ENCODE measurements around the gene FKRP.

FKRP gene

GRCh38 chr19:46782355-46783019 is 36.6 kb downstream of the FKRP start:
- no peak overlapping the region for H3K27ac ChIP-seq (ENCODE audit: low read depth, low read length)
- H3K4me1 ChIP-seq (ENCODE audit: insufficient read depth, low read length), result peaks cover 3% of the 10 kb centered on the region
- peaks cover 74% of the 10 kb centered on the region for H3K36me3 ChIP-seq (ENCODE audit: insufficient read depth, low read length)
- no peaks in the 10 kb centered on the region for H3K27me3 ChIP-seq (ENCODE audit: insufficient read depth, low read length)
- no peak overlapping the region for H3K9ac ChIP-seq (ENCODE audit: low read depth, low read length)
- WGBS, result 97% methylated on average over 7 of the region's 7 CpGs
- no peak overlapping the region for H3K4me3 ChIP-seq (ENCODE audit: low read length)
- H3K9me3 ChIP-seq (ENCODE audit: insufficient read depth, low read depth, low read length), result no peaks in the 10 kb centered on the region

GRCh38 chr19:46783670-46784069 is 37.8 kb downstream of the FKRP start:
- Histone ChIP-seq H3K27ac (ENCODE audit: low read depth, low read length) (peak overlapping the region; percentile 97; the same call in 1 of the 2 replicates), H3K36me3 (ENCODE audit: insufficient read depth, low read length) (peaks cover 63% of the 10 kb centered on the region), H3K4me3 (ENCODE audit: low read length) (peak overlapping the region; percentile 100; the same call in 1 of the 2 replicates), H3K27me3 (ENCODE audit: insufficient read depth, low read length) (no peaks in the 10 kb centered on the region), H3K9me3 (ENCODE audit: insufficient read depth, low read depth, low read length) (no peaks in the 10 kb centered on the region), H3K4me1 (ENCODE audit: insufficient read depth, low read length) (peaks cover 3% of the 10 kb centered on the region), H3K9ac (ENCODE audit: low read depth, low read length) (peak overlapping the region; percentile 96)
- WGBS, result 93% methylated on average over 2 of the region's 2 CpGs

GRCh38 chr19:46784262-46785053 is 38.6 kb downstream of the FKRP start:
- Histone ChIP-seq H3K36me3 (ENCODE audit: insufficient read depth, low read length) (peaks cover 56% of the 10 kb centered on the region), H3K9me3 (ENCODE audit: insufficient read depth, low read depth, low read length) (no peaks in the 10 kb centered on the region), H3K27me3 (ENCODE audit: insufficient read depth, low read length) (peaks cover 3% of the 10 kb centered on the region; the same call in 1 of the 2 replicates), H3K4me1 (ENCODE audit: insufficient read depth, low read length) (peaks cover 3% of the 10 kb centered on the region), H3K27ac (ENCODE audit: low read depth, low read length) (peak overlapping the region; percentile 97), H3K9ac (ENCODE audit: low read depth, low read length) (peak overlapping the region; percentile 96), H3K4me3 (ENCODE audit: low read length) (peak overlapping the region; percentile 100)
- 48% methylated on average over 17 of the region's 17 CpGs for WGBS

GRCh38 chr19:46785054-46785979 is 39.5 kb downstream of the FKRP start:
- Histone ChIP-seq H3K9ac (ENCODE audit: low read depth, low read length) (peak overlapping the region; percentile 96), H3K27ac (ENCODE audit: low read depth, low read length) (peak overlapping the region; percentile 97), H3K36me3 (ENCODE audit: insufficient read depth, low read length) (peaks cover 49% of the 10 kb centered on the region), H3K27me3 (ENCODE audit: insufficient read depth, low read length) (peaks cover 3% of the 10 kb centered on the region; the same call in 1 of the 2 replicates), H3K4me3 (ENCODE audit: low read length) (peak overlapping the region; percentile 100), H3K4me1 (ENCODE audit: insufficient read depth, low read length) (peaks cover 3% of the 10 kb centered on the region), H3K9me3 (ENCODE audit: insufficient read depth, low read depth, low read length) (no peaks in the 10 kb centered on the region)
- WGBS, result 76% methylated on average over 19 of the region's 19 CpGs

GRCh38 chr19:46785980-46786235 is 40.1 kb downstream of the FKRP start:
- 61% methylated on average over 4 of the region's 4 CpGs for WGBS
- Histone ChIP-seq H3K27ac (ENCODE audit: low read depth, low read length) (peak overlapping the region; percentile 92; the same call in 1 of the 2 replicates), H3K9me3 (ENCODE audit: insufficient read depth, low read depth, low read length) (no peaks in the 10 kb centered on the region), H3K9ac (ENCODE audit: low read depth, low read length) (peak overlapping the region; percentile 96), H3K4me3 (ENCODE audit: low read length) (peak overlapping the region; percentile 100), H3K4me1 (ENCODE audit: insufficient read depth, low read length) (peaks cover 3% of the 10 kb centered on the region), H3K27me3 (ENCODE audit: insufficient read depth, low read length) (peaks cover 3% of the 10 kb centered on the region; the same call in 1 of the 2 replicates), H3K36me3 (ENCODE audit: insufficient read depth, low read length) (peaks cover 43% of the 10 kb centered on the region)

GRCh38 chr19:46786236-46787039 is 40.6 kb downstream of the FKRP start:
- Histone ChIP-seq H3K4me3 (ENCODE audit: low read length) (peak overlapping the region; percentile 100), H3K9me3 (ENCODE audit: insufficient read depth, low read depth, low read length) (no peaks in the 10 kb centered on the region), H3K27me3 (ENCODE audit: insufficient read depth, low read length) (peaks cover 3% of the 10 kb centered on the region; the same call in 1 of the 2 replicates), H3K36me3 (ENCODE audit: insufficient read depth, low read length) (peaks cover 38% of the 10 kb centered on the region), H3K4me1 (ENCODE audit: insufficient read depth, low read length) (peaks cover 3% of the 10 kb centered on the region), H3K27ac (ENCODE audit: low read depth, low read length) (peak overlapping the region; percentile 92), H3K9ac (ENCODE audit: low read depth, low read length) (peak overlapping the region; percentile 96)
- 7% methylated on average over 20 of the region's 20 CpGs for WGBS

- Histone ChIP-seq H3K9ac (ENCODE audit: low read depth, low read length) (peak overlapping the region; percentile 96), H3K27ac (ENCODE audit: low read depth, low read length) (peak overlapping the region; percentile 92), H3K9me3 (ENCODE audit: insufficient read depth, low read depth, low read length) (no peaks in the 10 kb centered on the region), H3K27me3 (ENCODE audit: insufficient read depth, low read length) (peaks cover 3% of the 10 kb centered on the region; the same call in 1 of the 2 replicates), H3K4me3 (ENCODE audit: low read length) (peak overlapping the region; percentile 100), H3K4me1 (ENCODE audit: insufficient read depth, low read length) (peaks cover 3% of the 10 kb centered on the region), H3K36me3 (ENCODE audit: insufficient read depth, low read length) (peaks cover 32% of the 10 kb centered on the region)
- 1% methylated on average over 5 of the region's 5 CpGs for WGBS
Observed at GRCh38 chr19:46787040-46787330, 41.1 kb downstream of the FKRP start.

GRCh38 chr19:46787331-46788261 is 41.7 kb downstream of the FKRP start:
- under 1% methylated on average over 80 of the region's 80 CpGs for WGBS
- Histone ChIP-seq H3K9me3 (ENCODE audit: insufficient read depth, low read depth, low read length) (no peaks in the 10 kb centered on the region), H3K9ac (ENCODE audit: low read depth, low read length) (peak overlapping the region; percentile 96), H3K4me1 (ENCODE audit: insufficient read depth, low read length) (peaks cover 3% of the 10 kb centered on the region), H3K36me3 (ENCODE audit: insufficient read depth, low read length) (peaks cover 26% of the 10 kb centered on the region), H3K4me3 (ENCODE audit: low read length) (peak overlapping the region; percentile 100), H3K27me3 (ENCODE audit: insufficient read depth, low read length) (peaks cover 3% of the 10 kb centered on the region; the same call in 1 of the 2 replicates), H3K27ac (ENCODE audit: low read depth, low read length) (peak overlapping the region; percentile 92)

GRCh38 chr19:46788262-46788967 is 42.6 kb downstream of the FKRP start, which contains the start of gene SLC1A5:
Gene SLC1A5, minus strand, starts transcription at chr19:46788594. Its CDS starts 629 bp downstream, at chr19:46787965.
- Histone ChIP-seq H3K36me3 (ENCODE audit: insufficient read depth, low read length) (peaks cover 19% of the 10 kb centered on the region), H3K9ac (ENCODE audit: low read depth, low read length) (peak within 1 kb of the TSS; percentile 96), H3K4me1 (ENCODE audit: insufficient read depth, low read length) (peaks cover 3% of the 10 kb centered on the region), H3K4me3 (ENCODE audit: low read length) (peak within 1 kb of the TSS; percentile 100), H3K9me3 (ENCODE audit: insufficient read depth, low read depth, low read length) (no peaks in the 10 kb centered on the region), H3K27me3 (ENCODE audit: insufficient read depth, low read length) (peaks cover 3% of the 10 kb centered on the region; the same call in 1 of the 2 replicates), H3K27ac (ENCODE audit: low read depth, low read length) (peak within 1 kb of the TSS; percentile 92)
- under 1% methylated on average over 46 of the region's 46 CpGs for WGBS

Measured in HUES64 (cell line).